Suppressor macrophage (primary cell): ENCODE data around the gene NPR3.

Experiments used
- DNase-seq, 4 experiments: peaks; one replicate each; pipeline ENCODE4 v3.0.0-alpha.2; 2020 to 2022
- total RNA-seq, 17 experiments: gene quantifications; one replicate each; lab custom pipeline; 2026; ENCODE audit warnings: mixed read lengths in 6 of 17, inconsistent platforms in 3 of 17; lab: John Stamatoyannopoulos, UW

NPR3 gene, protein sequence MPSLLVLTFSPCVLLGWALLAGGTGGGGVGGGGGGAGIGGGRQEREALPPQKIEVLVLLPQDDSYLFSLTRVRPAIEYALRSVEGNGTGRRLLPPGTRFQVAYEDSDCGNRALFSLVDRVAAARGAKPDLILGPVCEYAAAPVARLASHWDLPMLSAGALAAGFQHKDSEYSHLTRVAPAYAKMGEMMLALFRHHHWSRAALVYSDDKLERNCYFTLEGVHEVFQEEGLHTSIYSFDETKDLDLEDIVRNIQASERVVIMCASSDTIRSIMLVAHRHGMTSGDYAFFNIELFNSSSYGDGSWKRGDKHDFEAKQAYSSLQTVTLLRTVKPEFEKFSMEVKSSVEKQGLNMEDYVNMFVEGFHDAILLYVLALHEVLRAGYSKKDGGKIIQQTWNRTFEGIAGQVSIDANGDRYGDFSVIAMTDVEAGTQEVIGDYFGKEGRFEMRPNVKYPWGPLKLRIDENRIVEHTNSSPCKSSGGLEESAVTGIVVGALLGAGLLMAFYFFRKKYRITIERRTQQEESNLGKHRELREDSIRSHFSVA
- 0 to 4.3 (median 0.14) reads per million in 17 experiments for total RNA-seq

DNA sequence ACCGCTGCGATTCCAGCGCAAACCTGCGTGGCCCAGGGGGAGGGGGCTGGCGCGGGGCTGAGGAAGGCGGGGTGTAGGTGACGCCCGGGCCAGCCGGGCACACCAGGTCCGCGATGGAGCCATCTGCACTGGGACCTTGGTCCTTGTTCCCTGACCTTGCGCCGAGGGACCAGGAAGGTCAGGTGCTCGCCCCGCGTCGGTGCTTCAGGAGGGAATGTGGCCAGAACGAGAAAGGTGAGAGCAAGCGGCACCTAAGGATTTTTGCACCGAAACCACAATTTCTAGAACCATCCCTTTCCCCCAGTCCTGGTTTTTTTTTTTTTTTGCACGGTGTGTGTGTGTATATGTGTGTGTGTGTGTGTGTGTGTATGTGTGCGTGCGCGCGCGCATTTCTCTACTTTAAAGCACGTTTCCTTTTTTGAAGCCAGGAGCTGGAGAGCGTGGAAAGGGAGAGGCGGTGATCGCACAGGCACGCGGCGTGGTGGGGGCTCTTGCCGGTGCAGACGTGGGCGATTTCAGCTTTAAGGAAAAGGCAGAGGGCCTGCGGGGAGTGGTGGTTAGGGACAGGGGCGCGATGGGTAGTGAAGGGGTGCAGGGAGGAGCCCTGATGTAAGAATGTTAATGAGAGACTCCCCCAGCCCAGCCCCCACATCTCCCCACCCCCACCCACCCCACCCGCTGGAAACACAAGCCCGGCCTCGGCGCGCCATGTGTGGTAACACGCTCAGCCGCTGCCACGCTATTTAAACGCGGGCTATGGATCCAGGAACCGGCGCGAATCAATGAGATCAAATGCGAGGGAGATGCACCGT, at the start of gene NPR3:
NPR3 (plus strand) TSS at position 772 of the 812 bp plus-strand sequence. CDS start 456 bp downstream, outside the sequence.
- DNase-seq: peak; percentile 33 to 51 (median 44)

DNA sequence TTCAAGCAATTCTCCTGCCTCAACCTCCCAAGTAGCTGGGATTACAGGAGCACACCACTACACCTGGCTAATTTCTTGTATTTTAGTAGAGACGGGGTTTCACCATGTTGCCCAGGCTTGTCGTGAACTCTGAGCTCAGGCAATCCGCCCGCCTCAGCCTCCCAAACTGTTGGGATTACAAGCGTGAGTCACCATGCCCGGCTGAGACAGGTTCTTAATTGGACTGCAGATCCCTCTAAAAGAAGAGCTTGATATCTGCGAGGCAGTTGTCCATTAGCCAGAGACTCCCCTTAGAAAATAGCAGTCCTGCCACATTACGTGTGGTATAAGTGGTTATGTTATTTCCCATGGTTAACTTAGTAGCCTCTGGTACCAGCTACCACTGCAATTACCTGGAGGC, 46.6 kb upstream of the NPR3 start:
- no peak for DNase-seq

DNA sequence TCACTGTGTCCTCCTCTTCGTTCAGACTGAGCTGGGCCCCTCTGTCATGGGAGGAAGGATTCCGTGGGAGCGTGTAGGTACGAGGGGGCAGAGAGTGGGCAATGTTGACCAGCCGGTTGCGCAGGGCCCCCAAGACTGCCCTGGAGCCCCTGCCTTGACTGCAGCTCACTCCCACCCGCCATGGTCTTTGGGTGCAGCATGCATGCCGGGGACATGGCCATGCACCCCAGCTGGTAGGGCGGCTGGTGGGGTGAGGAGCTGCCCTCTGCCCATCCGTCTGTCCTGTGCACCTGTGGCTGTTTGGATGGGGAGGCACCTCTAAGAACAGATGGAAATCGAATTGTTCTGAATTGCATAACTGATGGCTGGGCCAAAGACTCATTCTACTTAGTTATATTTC, 42.6 kb upstream of the NPR3 start:
- DNase-seq: no peak

DNA sequence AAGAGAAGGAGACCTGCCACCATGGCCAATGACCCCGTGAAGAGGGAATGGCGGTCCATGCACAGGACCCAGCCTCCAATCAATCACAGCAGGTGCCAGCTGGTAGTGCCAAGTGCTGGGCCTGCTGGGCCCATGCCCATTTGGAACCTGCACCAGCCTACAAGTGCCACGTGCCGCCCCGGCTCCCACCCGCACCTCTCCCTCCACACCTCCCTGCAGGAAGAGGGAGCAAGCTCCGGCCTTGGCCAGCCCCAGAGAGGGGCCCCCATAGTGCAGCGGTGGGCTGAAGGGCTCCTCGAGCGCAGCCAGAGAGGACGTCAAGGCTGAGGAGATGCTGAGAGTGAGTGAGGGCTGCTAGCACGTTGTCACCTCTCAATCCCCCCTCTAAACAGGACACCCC, 37.8 kb upstream of the NPR3 start:
- DNase-seq: no peak

DNA sequence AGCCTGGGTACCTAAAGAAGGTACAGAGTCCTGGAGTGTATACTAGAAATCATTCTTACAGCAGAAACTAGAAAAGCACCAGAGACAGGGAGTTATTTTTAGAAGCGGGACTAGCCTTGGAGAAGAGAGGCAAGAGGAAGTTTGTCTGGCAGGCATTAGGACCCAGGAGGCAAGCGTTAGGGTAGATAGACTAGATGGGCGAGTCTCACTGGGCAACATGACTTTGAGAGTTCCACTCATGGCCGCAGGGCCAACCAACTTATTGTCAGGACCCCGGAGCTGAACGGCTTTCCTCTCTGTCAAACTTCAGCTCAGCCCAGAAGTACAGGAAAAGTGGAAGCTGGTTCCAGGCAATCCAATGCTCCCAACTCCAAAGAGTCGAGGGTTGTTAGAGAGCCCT, 34.1 kb upstream of the NPR3 start:
- no peak for DNase-seq

DNA sequence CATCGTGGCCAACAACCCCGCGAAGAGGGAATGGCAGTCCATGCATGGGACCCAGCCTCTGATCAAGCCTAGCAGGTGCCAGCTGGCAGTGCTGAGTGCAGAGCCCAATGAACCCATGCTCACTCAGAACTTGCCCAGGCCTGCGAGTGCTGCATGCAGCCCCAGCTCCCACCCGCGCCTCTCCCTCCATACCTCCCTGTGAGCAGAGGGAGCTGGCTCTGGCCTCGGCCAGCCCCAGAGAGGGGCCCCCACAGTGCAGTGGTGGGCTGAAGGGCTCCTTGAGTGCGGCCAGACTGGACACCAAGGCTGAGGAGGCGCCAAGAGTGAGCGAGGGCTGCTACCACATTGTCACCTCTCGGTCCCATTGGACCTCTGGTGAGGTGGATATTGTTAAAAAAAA, 32.6 kb upstream of the NPR3 start:
- no peak for DNase-seq

DNA sequence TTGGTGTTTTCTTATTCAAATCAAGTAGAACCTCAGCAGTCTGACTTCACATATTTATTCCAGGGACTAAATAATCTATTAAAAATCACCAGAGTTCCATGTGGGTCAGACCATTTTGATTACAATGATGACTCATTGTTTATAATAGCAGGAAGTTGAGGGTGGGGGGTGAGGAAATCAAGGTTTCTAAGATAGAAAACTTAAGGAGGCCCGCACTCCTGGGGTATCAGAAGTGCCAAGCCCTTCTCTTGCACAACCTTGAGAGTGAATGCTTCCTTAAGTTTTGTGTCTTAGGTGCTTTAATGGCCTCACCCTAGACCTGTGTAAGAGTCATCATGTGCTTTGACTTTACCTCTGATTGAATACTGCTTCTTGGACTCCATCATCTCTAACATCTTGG, 31.9 kb upstream of the NPR3 start:
- DNase-seq: no peak

DNA sequence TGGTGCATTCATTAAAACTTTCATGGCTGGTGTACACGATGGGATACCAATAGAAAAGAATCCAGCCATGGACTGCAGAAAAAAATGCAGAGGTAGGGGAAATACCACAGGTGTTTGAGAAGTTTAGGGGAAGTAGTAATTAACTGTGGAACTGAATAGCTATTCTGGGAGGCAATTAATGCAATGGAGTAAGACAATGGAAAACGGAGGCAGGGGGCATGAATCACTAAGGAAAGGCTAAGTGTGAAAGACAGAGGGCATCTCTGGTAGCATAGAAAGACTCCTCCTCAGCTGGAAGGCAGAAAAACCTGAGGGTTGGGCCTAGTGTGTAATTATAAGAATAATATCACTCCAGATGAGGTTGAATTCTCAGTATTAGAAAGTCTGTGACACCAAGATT, 30.9 kb upstream of the NPR3 start:
- no peak for DNase-seq

DNA sequence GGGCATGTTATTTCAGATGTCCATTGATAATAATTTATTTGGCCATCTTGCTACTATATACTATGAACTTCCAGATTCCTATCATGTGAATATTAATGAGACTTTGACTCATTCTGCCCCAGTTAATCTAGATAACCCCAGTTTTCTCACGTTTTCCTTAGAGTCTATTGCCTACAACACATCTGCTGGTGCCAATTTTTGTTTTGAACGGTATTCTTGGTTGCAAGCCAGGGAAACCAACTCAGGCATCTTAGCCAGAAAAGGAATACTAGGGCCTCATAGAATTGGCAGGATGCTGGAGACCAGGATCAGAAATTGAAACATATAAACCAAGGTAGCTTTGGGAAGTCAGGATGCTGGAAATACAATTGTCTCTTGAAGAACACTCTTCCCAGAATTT, 28.0 kb upstream of the NPR3 start:
- DNase-seq: no peak

DNA sequence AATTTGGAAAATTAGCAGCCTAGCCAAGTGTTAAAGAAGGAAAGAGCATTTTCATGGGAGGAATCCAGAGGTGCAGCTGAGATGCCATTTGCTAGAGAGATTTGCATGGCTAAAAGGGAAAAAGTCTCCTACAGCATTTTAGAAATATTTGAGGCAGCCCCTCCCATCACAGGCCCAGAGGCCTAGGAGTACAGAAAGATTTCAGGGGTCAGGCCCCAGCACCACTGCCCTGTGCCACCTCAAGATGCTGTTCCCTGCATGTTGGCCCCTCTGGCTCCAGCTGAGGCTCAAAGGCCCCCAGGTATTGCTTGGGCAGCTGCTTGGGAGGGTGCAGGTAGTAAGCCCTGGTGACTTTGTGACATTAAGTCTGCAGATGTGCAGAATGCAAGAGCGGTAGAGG, 26.9 kb upstream of the NPR3 start:
- DNase-seq: no peak

DNA sequence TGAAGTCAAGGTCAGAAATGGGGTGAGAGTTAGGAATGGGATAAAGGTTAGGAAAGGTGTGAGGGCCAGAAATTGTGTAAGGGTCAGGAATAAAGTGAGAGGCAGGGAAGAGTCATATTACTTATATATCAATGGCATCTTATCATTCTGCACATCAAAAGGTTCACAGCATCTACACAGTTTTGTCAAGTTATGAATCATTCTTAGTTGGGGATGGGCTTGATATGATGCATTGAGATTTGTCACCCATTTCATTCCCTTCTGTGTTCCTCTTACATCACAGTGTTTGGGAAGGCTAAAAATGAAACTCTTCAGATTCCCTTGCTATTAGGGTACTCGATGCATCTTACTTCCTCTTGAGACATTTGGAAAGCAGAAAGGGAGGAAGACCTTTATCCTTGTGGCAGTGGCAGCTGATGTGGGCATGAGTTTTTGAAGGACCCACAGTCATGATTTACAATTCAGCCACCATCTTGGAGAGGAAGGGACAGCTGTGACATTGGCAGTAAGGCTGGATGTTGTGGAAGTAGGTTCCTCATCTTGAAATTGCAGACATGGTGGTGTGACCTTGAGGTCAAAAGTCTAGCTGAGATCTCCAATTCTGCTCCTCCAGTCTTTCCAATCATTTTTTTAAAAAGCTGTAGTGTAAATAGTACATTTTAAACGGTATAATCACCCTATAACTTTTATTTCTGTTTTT, 24.2 kb upstream of the NPR3 start:
- peak in 2 of 4 experiments; percentile 9 for DNase-seq

DNA sequence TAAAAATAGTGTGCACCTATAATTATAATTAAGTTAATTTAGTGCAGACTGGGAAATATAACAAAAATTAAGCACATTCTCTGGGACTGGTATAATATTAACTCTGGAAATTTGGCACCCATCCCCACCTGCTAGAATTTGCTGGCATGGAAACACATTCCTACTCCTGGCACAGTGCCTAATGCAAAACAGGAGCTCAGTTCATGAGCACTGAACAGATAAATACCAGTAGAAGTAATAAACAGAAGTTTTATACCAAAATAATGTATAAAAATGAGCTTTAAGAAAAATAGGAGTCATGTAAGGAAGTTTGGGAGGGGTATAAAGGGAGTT, 23.7 kb upstream of the NPR3 start:
- no peak for DNase-seq

DNA sequence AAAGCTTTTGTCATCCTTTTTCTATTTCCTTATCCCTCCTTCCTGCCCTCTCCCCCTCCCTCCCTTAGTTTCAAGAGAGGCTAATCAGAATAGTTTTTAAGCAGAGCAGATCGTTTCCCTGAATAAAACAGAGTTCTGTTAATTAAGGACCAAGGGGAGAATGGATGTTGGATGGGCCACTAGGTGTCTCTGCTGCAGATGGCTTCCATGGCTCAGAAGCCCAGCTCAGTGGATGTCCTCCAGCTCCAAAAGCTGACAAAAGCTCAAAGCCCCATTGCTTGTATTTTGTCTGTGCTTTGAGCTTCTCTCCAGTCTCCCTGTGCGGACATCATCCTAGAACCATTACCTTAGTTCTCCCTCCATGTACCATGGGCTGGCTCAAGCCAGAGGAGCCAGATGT, 21.0 kb upstream of the NPR3 start:
- no peak for DNase-seq

DNA sequence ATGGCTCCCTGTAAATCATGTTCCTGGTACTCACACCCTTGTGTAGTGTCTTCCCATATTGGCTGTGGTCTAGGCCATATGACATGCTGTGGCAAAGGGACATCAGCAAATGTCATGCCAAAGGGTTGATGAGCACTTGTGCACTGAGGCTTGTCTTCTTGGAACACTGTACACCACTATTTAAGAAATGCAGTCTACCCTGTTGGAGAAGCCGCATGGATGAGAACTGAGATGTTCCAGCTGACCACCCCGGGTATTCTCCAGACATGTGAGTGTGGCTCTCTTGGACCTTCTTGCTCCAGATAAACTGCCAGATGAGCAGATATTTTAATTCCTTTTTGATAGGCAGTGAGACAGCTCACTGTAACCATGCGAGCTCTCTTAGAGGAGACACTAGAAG, 20.5 kb upstream of the NPR3 start:
- DNase-seq: no peak

DNA sequence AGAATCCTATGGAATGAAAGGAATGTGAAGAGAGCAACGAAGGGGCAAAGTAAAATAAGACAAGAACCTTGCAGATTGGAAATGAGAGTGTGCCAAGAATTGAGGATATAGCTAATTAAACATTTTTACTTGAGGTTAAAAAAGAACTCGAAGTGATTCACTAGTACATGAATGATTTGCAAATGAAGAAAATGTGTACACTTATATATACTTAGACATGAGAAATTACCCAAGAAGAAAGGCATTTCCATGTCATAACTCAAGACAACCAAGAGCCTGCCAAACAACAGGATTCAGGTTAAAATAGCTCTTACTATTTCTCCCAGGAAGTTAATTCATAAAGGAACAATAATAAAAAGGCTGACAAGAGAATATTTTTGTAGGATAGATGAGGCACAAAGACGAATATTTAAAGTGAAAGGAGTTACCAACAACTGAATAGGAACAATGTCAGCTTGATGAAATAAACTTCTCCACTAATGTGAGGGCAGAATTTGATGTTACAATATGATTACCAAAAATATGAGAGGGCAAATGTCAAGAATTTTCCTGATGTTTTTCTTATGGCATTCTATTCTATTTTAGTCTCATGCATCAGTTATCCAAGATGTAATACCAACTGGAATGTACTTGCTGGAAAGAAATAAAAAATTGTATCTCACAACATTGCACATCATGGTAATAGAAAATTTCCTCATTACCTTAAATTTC, 18.9 kb upstream of the NPR3 start:
- no peak for DNase-seq

DNA sequence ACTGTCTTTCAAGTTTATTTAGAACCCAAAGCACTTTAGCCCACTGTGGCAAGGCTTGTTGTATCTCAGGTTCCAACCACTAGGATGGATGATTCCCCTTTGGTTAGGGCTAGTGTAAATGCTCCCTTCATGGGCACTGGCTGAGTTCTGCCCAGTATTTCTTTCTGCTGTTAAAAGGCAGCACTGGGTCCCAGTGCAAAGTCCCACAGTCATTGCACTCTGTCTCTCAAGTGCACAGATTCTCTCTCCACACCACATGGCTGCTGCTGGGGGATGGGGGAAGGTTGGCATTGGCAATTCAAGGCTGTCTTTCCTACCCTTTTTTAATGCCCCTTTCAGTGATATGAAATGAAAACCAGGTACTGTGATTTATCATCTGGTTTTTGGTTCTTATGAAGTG, 7.2 kb upstream of the NPR3 start:
- DNase-seq: no peak

DNA sequence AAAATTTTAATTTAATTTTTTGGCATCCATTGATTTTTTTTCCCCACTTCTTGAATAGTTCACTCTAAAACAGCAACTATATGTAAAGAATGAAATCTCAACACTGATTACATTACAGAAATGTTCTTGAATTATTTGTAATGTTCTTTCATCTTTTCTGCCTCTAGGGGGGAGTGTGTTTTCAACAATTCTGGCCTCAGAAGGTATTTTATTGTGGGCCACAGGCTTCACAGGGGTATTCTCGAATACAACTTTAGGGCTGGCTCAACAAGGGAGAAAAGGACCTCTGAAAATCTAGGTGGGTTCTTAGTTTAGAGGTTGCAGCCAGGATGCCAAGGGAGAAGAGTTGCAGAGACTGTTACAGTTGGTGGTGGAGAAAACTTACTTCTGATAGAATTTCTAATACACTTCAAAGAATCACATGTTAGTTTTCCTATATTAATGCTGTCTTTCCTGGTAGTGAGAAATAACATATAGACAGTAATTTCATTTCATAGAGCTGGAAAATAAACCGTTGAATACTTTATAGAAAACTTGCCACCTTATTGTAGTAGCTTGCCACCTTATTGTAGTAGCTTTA, 3.6 kb upstream of the NPR3 start:
- DNase-seq: peak in 3 of 4 experiments; percentile 22 to 52 (median 36)

DNA sequence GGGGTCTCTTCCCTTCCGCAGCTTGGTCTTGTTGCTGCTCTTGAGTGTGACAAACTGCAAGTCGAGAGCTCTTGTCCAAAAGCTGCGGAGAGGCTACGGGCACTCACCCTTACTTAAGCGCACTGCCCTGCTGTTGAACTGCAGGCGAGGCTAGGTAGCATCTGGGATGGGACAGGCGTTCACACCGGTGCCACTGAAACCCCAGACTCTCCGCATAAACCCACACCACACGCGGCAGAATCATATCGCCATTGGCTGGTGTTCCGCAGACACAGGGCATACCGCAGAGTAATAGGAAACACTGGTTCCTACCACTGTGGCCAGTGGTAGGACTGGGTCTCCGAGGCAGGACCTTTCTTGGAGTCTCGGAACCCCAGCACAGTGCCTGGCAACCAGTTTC, 2.2 kb upstream of the NPR3 start:
- no peak for DNase-seq

DNA sequence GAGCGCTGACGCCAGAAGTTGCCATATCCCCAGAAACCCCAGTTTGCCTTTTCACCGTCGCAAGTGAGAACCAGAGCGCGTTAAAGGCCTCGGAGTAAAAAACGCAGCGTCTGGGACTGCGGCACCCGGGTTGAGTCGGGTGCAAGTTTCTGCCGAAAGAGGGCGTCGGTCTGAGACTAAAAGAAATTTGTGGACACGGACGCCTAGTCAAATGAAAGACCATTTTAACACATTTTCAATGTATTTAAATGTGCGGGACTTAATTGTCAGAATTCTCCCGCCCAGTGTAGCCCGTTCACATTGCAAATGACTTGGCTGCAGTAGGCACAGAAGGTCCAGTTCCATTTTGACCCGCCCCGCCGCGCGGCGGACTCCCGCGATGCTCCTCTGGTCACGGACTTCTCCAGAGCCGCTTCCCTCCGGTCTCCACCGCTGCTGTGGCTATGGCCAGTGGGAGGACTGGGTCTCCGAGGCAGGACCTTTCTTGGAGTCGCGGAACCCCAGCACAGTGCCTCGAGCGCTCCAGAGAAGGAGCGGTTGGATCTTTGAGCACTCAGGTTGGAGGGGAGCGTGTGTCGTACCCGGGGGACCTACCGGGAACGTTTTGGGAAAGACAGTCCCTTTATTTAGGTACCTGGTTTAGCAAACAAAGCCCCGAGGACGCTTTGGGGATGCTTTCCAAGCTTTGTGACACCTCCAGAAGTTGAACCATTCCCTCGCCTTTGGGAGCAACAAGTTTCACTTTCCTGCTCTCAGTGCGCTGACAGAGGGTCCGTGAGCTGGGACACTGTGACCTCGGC, 1.2 kb upstream of the NPR3 start:
- peak; percentile 73 to 84 (median 78) for DNase-seq

DNA sequence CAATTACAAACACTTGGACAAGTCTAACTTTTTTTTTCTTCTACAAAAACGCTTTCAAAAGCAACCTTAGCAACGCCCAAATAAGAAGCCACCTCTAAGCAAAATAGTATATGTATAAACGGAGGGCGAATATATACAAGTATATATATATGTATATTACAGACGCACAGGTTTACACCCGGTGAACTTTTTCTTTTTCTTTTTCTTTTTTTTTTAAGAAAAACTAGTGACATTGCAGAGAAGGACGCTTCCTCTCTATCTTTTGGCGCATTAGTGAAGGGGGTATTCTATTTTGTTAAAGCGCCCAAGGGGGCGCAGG, 200 bp downstream of the NPR3 start:
- DNase-seq: no peak
